HEK293 (cell line): ENCODE data around the gene STK11.

ENCODE experiments used
- CTCF ChIA-PET: fragments of 350-600 bp; formaldehyde crosslinking; extraction: SDS; loops from one replicate; lab custom pipeline; 2021; ENCODE audit warnings: antibody characterized with exemption; lab: Yijun Ruan, JAX
- POLR2A ChIA-PET: fragments of 300-600 bp; formaldehyde crosslinking; extraction: SDS; loops from one replicate; lab custom pipeline; 2020; ENCODE audit warnings: antibody characterized with exemption, inconsistent platforms; lab: Yijun Ruan, JAX
- H3K27ac ChIP-seq: fragments of 200-500 bp; sonication (Bioruptor generic); 2 replicates; pipeline ENCODE4 v1.5.1; 2014; ENCODE audit warnings: low read depth, low read length, control low read depth, inconsistent platforms; ENCODE audit errors: extremely low read depth
- H3K36me3 ChIP-seq, 2 experiments: fragments of 200-500 bp in 1 of 2; sonication (Bioruptor generic) in 1 of 2; 1 replicate in 1 of 2; 2 replicates in 1 of 2; pipeline ENCODE4 v1.5.1; 2014 to 2017; ENCODE audit warnings: inconsistent platforms in 2 of 2, low read length in 2 of 2; ENCODE audit not compliant: control insufficient read depth in 2 of 2, insufficient read depth in 1 of 2
- H3K4me1 ChIP-seq: fragments of 200-500 bp; sonication (Bioruptor generic); 2 replicates; pipeline ENCODE4 v1.5.1; 2014; ENCODE audit warnings: mild to moderate bottlenecking, low read length, inconsistent platforms; ENCODE audit not compliant: control insufficient read depth, insufficient read depth
- H3K4me3 ChIP-seq: 2 replicates; pipeline ENCODE4 v1.5.1; 2011; ENCODE audit warnings: low read depth, mild to moderate bottlenecking, control low read depth, low read length, moderate library complexity
- H3K9me3 ChIP-seq: fragments of 200-500 bp; sonication (Bioruptor generic); 2 replicates; pipeline ENCODE4 v1.5.1; 2014; ENCODE audit warnings: low read depth, low read length, inconsistent platforms; ENCODE audit not compliant: control insufficient read depth, insufficient read depth
- EGR2 ChIP-seq: fragments of 450-650 bp; formaldehyde crosslinking; IDR thresholded peaks from 2 replicates; pipeline ENCODE4 v1.5.1; 2016; ENCODE audit warnings: low read depth, missing biosample characterization, missing genetic modification characterization
- GLI4 ChIP-seq: fragments of 450-650 bp; formaldehyde crosslinking; IDR thresholded peaks from 2 replicates; pipeline ENCODE4 v1.5.1; 2016; ENCODE audit warnings: missing biosample characterization, missing genetic modification characterization
- KLF8 ChIP-seq: fragments of 450-650 bp; formaldehyde crosslinking; IDR thresholded peaks from 2 replicates; pipeline ENCODE4 v1.5.1; 2016; ENCODE audit warnings: missing biosample characterization, missing genetic modification characterization
- ZBTB8A ChIP-seq: fragments of 450-650 bp; formaldehyde crosslinking; IDR thresholded peaks from 2 replicates; pipeline ENCODE4 v1.5.1; 2016; ENCODE audit warnings: missing biosample characterization, missing genetic modification characterization
- ZFHX2 ChIP-seq: fragments of 450-650 bp; formaldehyde crosslinking; conservative IDR thresholded peaks from 2 replicates; pipeline ENCODE4 v1.5.1; 2016; ENCODE audit warnings: missing biosample characterization, missing genetic modification characterization
- ZFP37 ChIP-seq: fragments of 450-650 bp; formaldehyde crosslinking; IDR thresholded peaks from 2 replicates; pipeline ENCODE4 v1.5.1; 2016; ENCODE audit warnings: missing biosample characterization, missing genetic modification characterization
- ZNF140 ChIP-seq: fragments of 450-650 bp; formaldehyde crosslinking; IDR thresholded peaks from 2 replicates; pipeline ENCODE4 v1.5.1; 2016; ENCODE audit warnings: missing biosample characterization, missing genetic modification characterization
- ZNF16 ChIP-seq: fragments of 450-650 bp; formaldehyde crosslinking; IDR thresholded peaks from 2 replicates; pipeline ENCODE4 v1.5.1; 2016; ENCODE audit warnings: low read depth, missing biosample characterization, missing genetic modification characterization
- ZNF169 ChIP-seq: fragments of 450-650 bp; formaldehyde crosslinking; IDR thresholded peaks from 2 replicates; pipeline ENCODE4 v1.5.1; 2016; ENCODE audit warnings: missing biosample characterization, missing genetic modification characterization
- ZNF223 ChIP-seq: fragments of 450-650 bp; formaldehyde crosslinking; IDR thresholded peaks from 2 replicates; pipeline ENCODE4 v1.5.1; 2016; ENCODE audit warnings: missing biosample characterization, missing genetic modification characterization
- ZNF341 ChIP-seq: fragments of 450-650 bp; formaldehyde crosslinking; IDR thresholded peaks from 2 replicates; pipeline ENCODE4; 2016; ENCODE audit warnings: low read depth, missing biosample characterization, missing genetic modification characterization
- ZNF558 ChIP-seq: fragments of 450-650 bp; formaldehyde crosslinking; IDR thresholded peaks from 2 replicates; pipeline ENCODE4 v1.5.1; 2016; ENCODE audit warnings: missing biosample characterization, missing genetic modification characterization
- ZNF658 ChIP-seq: fragments of 450-650 bp; formaldehyde crosslinking; IDR thresholded peaks from 2 replicates; pipeline ENCODE4; 2016; ENCODE audit warnings: missing biosample characterization, missing genetic modification characterization
- ZNF677 ChIP-seq: fragments of 450-650 bp; IDR thresholded peaks from 2 replicates; pipeline ENCODE4 v1.5.0; 2018; ENCODE audit warnings: missing biosample characterization, mild to moderate bottlenecking, missing genetic modification characterization, moderate library complexity
- TF ChIP-seq, protein P1 (sequence below): fragments of 450-650 bp; formaldehyde crosslinking; IDR thresholded peaks from 2 replicates; pipeline ENCODE4 v1.5.1; 2016; ENCODE audit warnings: missing biosample characterization, missing genetic modification characterization
- TF ChIP-seq, protein P2 (sequence below): fragments of 450-650 bp; formaldehyde crosslinking; IDR thresholded peaks from 2 replicates; pipeline ENCODE4 v1.5.1; 2017; ENCODE audit warnings: missing biosample characterization, missing genetic modification characterization
- TF ChIP-seq, protein P3 (sequence below): fragments of 450-650 bp; formaldehyde crosslinking; IDR thresholded peaks from 2 replicates; pipeline ENCODE4 v1.5.0; 2017; ENCODE audit warnings: missing biosample characterization, missing genetic modification characterization, borderline replicate concordance
- TF ChIP-seq, protein P4 (sequence below): fragments of 450-650 bp; formaldehyde crosslinking; IDR thresholded peaks from 2 replicates; pipeline ENCODE4 v1.5.1; 2016; ENCODE audit warnings: missing biosample characterization, missing genetic modification characterization
- TF ChIP-seq, protein P5 (sequence below): fragments of 450-650 bp; formaldehyde crosslinking; IDR thresholded peaks from 2 replicates; pipeline ENCODE4 v1.5.1; 2016; ENCODE audit warnings: missing biosample characterization, missing genetic modification characterization
- TF ChIP-seq, protein P6 (sequence below): fragments of 450-650 bp; formaldehyde crosslinking; IDR thresholded peaks from 2 replicates; pipeline ENCODE4 v1.5.1; 2016; ENCODE audit warnings: missing biosample characterization, missing genetic modification characterization

STK11 gene

DNA sequence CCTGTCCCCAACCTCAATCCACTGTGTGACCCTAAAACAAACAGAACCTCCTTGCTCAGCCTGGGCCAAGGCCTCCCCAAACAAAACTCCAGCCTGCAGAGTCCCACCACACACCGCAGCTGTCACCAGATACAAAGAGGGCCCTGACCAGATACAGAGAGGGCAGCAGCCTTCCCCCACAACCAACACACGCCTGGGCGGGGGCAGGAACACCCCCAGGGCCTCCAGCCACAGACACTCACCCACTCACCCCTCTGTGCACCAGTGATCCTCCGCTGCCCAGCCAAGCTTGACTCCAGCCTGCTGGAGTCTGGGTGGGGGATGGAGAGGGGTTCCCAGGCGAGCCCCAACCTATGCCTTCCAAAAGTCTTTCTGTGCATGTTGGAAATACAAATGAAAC lies 57.6 kb downstream of the STK11 start:
- peaks cover 0 to under 1% of the 10 kb centered on the region in 2 experiments for H3K36me3 ChIP-seq
- CTCF ChIA-PET, result interaction anchor here (11.3 kb wide), 1 partner anchor 18 kb away, joined by 299 read pairs; no protein-coding TSS in a partner anchor
- no peak overlapping the region for H3K27ac ChIP-seq
- peaks cover 25% of the 10 kb centered on the region for H3K4me1 ChIP-seq
- POLR2A ChIA-PET, result interaction anchor here (0.6 to 7.7 kb wide), 2 partner anchors 7 to 1799 kb away, joined by 4 to 407 read pairs; no protein-coding TSS in a partner anchor
- no peak overlapping the region for H3K4me3 ChIP-seq
- no peaks in the 10 kb centered on the region for H3K9me3 ChIP-seq
- TF ChIP-seq, protein P1, sequence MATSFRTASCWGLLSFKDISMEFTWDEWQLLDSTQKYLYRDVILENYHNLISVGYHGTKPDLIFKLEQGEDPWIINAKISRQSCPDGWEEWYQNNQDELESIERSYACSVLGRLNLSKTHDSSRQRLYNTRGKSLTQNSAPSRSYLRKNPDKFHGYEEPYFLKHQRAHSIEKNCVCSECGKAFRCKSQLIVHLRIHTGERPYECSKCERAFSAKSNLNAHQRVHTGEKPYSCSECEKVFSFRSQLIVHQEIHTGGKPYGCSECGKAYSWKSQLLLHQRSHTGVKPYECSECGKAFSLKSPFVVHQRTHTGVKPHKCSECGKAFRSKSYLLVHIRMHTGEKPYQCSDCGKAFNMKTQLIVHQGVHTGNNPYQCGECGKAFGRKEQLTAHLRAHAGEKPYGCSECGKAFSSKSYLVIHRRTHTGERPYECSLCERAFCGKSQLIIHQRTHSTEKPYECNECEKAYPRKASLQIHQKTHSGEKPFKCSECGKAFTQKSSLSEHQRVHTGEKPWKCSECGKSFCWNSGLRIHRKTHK (tag by site-specific recombination), result no peak
- TF ChIP-seq EGR2 (tag by site-specific recombination), result peak; percentile 35

DNA sequence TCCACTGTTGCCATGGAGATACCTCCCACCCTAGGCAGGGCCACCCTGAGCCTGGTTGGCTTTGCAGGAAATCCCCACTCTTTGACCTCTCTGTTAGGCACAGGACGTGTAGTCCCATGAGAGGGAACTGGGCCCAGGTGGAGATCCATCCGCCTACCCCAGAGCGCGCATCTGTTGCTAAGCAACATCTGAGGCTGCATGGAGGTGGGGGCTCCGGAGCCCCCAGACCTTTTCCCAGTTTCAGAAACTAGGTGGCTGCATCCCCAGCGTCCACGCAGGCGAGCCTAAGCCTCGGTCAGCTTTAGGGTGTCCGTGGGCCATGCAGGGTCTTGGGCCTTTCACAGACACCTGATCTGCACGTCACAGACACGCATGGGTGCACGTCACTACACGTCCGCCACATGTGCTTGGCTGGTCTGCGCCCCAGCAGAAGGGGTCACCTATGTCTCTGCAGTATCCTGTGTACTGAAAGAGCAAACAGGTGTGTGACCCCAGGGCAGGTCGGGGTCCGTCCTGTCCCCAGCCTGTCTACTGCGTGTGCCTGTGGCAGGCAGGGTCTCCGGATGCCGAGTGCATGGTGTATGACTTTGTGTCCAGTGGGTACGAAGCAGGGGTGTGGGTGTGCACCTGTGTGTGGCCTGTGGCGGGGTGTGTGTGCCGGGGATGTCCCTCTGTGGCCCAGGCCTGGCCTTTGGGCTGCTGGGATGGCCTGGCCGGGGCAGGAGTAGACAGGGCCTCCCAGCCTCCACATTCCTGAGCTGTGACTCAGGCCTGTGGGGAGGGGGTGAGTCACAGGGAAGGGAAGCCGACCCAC lies 59.4 kb downstream of the STK11 start:
- ChIA-PET CTCF (interaction anchor here (0.6 to 11.3 kb wide), 4 partner anchors 20 to 206 kb away, joined by 3 to 299 read pairs (median 4); no protein-coding TSS in a partner anchor), POLR2A (interaction anchor here (1.0 to 7.7 kb wide), 5 partner anchors 9 to 20 kb away, joined by 3 to 407 read pairs (median 28); partner anchors contain the start of gene FAM174C)
- Histone ChIP-seq H3K36me3 (peaks cover 0 to 3% of the 10 kb centered on the region in 2 experiments; a peak in 1 of 3 replicates), H3K4me1 (peaks cover 20% of the 10 kb centered on the region), H3K27ac (no peak overlapping the region), H3K9me3 (no peaks in the 10 kb centered on the region), H3K4me3 (no peak overlapping the region; the same call in 1 of the 2 replicates)
- peak; percentile 54; the same call in 1 of the 2 replicates for TF ChIP-seq ZNF341 (tag by site-specific recombination)
- no peak for TF ChIP-seq ZNF223 (tag by site-specific recombination)
- no peak for TF ChIP-seq ZNF16 (tag by site-specific recombination)
- TF ChIP-seq ZFHX2 (tag by site-specific recombination), result peak; percentile 50
- no peak for TF ChIP-seq ZFP37 (tag by site-specific recombination)
- TF ChIP-seq, protein P2, sequence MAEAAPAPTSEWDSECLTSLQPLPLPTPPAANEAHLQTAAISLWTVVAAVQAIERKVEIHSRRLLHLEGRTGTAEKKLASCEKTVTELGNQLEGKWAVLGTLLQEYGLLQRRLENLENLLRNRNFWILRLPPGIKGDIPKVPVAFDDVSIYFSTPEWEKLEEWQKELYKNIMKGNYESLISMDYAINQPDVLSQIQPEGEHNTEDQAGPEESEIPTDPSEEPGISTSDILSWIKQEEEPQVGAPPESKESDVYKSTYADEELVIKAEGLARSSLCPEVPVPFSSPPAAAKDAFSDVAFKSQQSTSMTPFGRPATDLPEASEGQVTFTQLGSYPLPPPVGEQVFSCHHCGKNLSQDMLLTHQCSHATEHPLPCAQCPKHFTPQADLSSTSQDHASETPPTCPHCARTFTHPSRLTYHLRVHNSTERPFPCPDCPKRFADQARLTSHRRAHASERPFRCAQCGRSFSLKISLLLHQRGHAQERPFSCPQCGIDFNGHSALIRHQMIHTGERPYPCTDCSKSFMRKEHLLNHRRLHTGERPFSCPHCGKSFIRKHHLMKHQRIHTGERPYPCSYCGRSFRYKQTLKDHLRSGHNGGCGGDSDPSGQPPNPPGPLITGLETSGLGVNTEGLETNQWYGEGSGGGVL (tag by site-specific recombination), result peak; percentile 38; the same call in 1 of the 2 replicates
- TF ChIP-seq ZNF558, result no peak
- TF ChIP-seq ZNF677 (tag by site-specific recombination), result no peak
- no peak for TF ChIP-seq ZNF140 (tag by site-specific recombination)
- TF ChIP-seq, protein P3, sequence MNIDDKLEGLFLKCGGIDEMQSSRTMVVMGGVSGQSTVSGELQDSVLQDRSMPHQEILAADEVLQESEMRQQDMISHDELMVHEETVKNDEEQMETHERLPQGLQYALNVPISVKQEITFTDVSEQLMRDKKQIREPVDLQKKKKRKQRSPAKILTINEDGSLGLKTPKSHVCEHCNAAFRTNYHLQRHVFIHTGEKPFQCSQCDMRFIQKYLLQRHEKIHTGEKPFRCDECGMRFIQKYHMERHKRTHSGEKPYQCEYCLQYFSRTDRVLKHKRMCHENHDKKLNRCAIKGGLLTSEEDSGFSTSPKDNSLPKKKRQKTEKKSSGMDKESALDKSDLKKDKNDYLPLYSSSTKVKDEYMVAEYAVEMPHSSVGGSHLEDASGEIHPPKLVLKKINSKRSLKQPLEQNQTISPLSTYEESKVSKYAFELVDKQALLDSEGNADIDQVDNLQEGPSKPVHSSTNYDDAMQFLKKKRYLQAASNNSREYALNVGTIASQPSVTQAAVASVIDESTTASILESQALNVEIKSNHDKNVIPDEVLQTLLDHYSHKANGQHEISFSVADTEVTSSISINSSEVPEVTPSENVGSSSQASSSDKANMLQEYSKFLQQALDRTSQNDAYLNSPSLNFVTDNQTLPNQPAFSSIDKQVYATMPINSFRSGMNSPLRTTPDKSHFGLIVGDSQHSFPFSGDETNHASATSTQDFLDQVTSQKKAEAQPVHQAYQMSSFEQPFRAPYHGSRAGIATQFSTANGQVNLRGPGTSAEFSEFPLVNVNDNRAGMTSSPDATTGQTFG (tag by site-specific recombination), result no peak
- TF ChIP-seq, protein P4, sequence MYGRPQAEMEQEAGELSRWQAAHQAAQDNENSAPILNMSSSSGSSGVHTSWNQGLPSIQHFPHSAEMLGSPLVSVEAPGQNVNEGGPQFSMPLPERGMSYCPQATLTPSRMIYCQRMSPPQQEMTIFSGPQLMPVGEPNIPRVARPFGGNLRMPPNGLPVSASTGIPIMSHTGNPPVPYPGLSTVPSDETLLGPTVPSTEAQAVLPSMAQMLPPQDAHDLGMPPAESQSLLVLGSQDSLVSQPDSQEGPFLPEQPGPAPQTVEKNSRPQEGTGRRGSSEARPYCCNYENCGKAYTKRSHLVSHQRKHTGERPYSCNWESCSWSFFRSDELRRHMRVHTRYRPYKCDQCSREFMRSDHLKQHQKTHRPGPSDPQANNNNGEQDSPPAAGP (tag by site-specific recombination), result peak; percentile 77
- TF ChIP-seq ZNF658 (tag by site-specific recombination), result no peak
- TF ChIP-seq, protein P5, sequence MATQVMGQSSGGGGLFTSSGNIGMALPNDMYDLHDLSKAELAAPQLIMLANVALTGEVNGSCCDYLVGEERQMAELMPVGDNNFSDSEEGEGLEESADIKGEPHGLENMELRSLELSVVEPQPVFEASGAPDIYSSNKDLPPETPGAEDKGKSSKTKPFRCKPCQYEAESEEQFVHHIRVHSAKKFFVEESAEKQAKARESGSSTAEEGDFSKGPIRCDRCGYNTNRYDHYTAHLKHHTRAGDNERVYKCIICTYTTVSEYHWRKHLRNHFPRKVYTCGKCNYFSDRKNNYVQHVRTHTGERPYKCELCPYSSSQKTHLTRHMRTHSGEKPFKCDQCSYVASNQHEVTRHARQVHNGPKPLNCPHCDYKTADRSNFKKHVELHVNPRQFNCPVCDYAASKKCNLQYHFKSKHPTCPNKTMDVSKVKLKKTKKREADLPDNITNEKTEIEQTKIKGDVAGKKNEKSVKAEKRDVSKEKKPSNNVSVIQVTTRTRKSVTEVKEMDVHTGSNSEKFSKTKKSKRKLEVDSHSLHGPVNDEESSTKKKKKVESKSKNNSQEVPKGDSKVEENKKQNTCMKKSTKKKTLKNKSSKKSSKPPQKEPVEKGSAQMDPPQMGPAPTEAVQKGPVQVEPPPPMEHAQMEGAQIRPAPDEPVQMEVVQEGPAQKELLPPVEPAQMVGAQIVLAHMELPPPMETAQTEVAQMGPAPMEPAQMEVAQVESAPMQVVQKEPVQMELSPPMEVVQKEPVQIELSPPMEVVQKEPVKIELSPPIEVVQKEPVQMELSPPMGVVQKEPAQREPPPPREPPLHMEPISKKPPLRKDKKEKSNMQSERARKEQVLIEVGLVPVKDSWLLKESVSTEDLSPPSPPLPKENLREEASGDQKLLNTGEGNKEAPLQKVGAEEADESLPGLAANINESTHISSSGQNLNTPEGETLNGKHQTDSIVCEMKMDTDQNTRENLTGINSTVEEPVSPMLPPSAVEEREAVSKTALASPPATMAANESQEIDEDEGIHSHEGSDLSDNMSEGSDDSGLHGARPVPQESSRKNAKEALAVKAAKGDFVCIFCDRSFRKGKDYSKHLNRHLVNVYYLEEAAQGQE (tag by site-specific recombination), result no peak
- TF ChIP-seq ZNF169 (tag by site-specific recombination), result no peak
- TF ChIP-seq, protein P6, sequence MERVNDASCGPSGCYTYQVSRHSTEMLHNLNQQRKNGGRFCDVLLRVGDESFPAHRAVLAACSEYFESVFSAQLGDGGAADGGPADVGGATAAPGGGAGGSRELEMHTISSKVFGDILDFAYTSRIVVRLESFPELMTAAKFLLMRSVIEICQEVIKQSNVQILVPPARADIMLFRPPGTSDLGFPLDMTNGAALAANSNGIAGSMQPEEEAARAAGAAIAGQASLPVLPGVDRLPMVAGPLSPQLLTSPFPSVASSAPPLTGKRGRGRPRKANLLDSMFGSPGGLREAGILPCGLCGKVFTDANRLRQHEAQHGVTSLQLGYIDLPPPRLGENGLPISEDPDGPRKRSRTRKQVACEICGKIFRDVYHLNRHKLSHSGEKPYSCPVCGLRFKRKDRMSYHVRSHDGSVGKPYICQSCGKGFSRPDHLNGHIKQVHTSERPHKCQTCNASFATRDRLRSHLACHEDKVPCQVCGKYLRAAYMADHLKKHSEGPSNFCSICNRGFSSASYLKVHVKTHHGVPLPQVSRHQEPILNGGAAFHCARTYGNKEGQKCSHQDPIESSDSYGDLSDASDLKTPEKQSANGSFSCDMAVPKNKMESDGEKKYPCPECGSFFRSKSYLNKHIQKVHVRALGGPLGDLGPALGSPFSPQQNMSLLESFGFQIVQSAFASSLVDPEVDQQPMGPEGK (tag by site-specific recombination), result no peak
- TF ChIP-seq GLI4 (tag by site-specific recombination), result peak; percentile 58; the same call in 1 of the 2 replicates
- peak; percentile 87 for TF ChIP-seq KLF8 (tag by site-specific recombination)
- TF ChIP-seq ZBTB8A (tag by site-specific recombination), result no peak
